ENCODE measurements around the gene SRMS.
"Not testable (repeated sequence)": the region's sequence is repeated elsewhere in the genome, so short reads cannot be mapped to it uniquely, and the experiment has no call there.

SRMS gene

DNA sequence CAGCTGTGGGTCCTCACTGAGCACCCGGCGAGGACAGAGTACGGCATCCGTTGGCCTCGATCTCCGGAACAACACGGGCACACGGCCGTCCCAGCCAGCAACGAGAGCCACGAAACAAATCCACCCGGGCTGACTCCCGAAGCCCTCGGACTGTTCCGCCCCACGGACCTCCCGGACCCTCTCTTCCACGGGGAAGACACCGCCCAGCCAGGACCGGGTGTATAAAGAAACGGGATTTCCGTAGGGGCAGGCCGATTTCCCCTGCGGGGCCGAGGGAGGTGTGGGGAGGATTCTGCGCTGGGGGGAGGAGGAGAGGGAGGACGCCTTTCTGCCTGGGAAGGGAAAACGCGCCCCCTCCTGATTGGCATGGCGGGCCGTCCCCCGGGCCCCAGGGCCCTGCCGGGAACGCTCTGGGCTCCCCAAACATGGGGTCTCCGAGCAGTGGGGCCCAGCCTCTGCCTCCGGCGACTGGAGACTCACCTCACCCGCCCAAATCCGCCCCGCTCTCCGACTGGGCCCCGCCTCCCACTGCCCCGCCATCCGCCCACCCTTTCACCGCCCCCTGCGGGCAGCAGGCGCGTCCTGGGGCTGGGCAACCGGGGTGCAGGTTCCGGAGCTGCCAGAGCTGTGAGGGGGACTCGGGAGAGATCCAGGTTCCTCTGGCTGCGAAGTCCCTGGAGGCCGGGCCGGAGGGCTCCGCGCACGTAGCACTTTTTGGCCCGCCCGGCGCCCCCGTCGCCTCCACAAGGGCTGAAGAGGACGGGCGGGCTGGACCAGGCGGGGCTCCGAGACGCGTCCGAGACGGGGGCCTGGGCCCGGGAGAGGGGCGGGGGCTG, 27.7 kb downstream of the SRMS start:
- DNase-seq = peak; percentile 87

DNA sequence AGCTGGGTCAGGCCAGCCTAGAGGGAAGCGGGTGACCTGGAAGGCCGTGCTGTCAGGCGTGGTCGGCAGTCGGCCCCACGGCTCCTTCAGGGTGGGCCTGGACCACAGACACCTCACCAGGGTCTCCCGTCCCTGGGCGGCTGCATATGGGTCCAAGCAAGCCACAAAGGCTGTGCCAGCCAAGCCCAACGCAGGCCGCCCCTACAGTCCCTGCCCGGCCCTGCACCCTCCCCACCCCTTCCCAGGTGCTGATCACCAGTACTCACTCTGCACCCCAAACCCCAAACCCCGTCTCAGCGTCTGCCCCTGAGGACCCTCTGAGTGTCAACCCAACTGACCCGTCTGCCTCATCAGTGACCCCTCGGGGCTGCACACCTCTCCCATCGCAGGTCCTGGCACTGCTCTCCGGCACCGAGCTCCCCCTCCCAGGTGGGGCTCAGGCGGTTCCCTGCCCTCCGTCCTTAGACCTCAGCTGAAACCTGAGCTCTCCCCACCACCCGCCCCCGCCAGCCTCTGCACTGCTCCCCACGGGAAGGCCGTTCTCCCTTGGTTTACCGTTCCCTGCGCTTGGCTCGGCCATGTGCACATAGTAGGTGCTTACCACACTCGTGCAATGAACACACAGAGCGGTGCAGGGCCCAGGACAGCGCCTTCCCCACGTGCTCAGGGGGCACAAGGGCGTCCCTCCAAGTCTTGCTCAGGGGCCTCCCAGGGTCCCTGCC, 28.4 kb downstream of the SRMS start:
- no peak for DNase-seq

DNA sequence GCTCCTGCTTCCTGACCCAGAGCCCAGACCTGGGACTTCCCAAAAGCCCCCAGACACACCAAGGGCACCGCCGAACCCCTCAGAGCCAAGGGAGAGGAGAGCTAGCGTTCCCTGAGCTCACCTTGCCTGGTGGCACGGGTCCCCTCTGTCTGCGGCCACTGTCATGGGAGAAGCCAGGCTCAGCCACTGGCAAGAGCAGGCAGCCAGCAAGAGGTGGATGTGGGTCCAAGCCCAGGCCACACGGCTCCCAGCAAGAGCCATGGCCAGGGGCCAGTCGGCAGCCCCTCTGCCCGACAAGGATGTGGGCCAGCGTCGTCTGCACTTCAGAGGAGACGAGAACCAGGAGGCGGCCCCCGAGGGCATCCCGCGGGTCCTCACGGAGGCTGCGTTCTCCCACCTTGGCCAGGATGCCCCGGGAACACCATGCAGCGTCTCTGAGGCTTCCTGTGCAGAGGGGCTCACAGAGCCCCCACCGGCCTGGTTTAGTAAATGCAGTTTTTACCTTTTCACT, 29.1 kb downstream of the SRMS start:
- peak; percentile 41 for DNase-seq

DNA sequence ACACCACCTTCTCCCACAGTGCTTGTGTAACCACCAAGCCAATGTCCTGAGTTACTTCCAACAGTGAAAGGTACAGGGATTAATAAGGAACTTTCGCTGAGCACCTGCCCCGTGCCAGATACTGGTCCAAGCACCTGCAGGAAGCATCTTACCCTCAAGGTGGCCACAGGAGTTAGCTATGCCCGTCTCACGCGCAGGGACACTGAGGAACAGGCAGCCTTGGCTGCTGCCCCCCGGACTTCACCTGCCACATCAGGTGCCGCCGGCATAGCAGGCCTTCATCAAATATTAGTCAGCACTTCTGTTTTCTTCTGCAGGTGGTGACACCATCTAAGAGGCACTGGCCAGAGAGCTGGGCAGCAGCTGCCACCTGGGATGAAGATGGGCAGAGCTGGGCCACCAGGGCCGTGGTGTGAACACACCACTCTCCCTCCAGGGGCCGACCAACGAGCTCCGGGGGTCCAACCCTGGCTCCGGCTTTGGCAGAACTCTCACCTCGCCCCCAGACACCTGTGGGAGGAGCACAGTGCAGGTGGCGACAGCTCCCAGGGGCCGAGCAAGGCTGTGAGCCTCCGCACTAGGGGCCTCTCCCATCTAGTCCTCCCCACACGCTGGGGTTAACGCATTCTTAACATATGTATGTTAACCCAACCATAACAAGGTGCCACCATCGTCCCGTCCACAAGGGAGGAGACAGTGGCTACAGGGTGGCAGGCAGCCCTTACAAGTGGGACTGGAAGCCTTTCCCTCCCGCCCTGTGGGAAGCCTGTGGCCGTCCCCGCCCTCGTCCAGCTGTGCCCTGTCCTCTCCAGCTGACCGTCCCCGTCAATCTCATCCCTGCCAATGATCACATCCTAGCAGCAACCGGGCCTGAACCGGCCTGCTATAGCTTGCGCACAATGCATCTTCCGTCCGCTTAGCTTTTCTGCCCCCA, 29.9 kb downstream of the SRMS start:
- peak; percentile 9 for DNase-seq

DNA sequence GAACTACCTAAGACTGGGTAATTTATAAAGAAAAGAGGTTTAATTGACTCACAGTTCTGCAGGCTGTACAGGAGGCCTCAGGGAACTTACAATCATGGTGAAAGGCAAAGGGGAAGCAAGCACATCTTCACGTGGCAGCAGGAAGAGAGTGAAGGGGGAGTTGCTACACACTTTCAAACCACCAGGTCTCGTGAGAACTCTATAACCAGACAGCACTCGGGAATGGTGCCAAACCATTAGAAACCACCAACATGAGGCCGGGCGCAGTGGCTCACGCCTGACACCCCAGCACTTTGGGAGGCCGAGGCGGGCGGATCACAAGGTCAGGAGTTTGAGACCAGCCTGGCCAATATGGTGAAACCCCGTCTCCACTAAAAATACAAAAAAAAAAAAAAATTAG, 33.0 kb downstream of the SRMS start:
- not testable (repeated sequence) for DNase-seq

DNA sequence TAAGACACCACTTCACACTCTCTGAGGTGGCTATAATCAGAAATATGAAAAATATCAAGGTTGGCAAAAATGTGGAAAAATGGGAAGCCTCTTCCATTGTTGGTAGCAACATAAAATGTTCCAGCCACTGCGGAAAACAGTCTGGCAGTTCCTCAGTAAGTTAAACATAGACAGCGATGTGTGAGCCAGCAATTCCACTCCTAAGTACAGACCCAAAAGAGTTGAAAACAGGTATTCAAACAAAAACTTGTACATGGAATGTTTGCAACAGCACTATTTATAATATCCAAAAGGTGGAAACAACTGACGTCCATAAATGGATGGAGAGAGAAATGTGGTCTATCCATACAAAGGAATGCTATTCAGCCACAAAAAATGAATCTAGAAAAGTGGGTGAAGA, 34.3 kb downstream of the SRMS start:
- no peak for DNase-seq

DNA sequence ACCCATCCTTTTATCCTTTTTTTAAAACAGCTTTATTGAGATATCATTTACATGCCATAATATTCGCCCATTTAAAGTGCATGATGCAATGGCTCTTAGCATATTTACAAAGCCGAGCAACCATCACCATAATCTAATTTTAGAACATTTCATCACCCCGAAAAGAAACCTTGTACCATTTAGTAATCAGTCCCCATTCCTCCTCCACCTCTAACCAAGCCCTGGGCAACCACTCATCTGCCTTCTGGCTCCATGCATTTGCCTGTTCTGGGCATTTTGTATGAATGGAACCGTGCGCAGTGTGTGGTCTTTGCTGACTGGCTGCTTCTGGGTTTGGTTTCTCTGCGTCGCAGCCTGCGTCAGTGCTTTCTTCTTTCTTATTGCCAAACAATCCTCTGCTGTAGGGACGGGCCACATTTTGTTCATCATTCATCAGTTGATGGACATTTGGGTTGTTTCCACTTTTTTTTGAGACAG, 38.4 kb downstream of the SRMS start:
- no peak for DNase-seq

DNA sequence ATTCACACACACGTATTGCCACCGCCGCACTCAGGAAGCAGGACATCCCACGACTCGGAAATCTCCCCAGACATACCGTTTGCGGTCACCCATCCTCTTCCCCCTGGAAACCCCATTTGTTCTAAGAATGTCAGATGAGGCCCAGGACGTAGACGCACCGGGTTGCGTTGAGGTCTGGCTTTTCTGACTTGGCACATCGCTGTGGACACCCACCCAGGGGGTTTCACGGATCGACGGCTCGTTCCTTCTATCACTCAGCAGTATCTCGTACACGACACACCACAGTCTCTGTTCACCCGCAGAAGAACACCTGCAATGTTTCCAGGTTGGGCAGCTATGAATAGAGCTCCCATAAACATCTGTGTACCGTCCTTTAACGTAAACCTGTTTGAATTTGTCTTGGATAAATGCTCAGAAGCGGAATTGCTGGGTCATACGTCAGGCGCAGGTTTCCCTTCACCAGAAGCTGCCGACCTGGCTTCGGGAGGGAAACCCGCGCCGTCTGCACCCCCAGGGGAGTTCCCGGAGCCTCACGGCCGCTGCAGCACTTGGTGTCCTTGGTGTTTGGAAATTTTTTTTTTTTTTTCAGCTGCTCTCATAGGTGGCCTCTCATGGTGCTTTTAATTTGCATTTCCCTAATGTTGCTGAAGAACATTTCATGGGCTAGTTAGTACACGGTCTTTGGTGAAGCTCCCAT, 39.3 kb downstream of the SRMS start:
- DNase-seq = no peak

DNA sequence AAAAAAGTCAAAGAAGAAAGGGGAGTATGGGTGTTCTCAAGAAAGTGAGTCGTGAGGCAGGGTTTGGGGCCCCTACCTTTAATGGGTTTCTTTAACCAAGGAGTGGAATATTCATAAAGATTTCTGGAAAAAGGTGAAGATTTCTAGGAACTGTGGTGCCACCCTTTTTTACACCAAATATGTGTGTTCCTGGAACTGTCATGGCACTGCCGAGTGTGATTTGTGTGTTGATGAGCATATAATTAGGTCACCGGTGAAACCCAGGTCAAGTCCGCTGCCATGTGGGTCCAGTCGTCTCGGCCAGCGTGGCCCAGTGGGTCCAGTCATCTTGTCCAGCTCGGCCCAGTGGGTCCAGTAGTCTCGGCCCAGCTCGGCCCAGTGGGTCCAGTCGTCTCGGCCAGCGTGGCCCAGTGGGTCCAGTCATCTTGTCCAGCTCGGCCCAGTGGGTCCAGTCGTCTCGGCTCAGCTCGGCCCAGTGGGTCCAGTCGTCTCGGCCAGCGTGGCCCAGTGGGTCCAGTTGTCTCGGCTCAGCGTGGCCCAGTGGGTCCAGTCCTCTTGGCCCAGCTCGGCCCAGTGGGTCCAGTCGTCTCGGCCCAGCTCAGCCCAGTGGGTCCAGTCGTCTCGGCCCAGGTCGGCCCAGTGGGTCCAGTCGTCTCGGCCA, 40.3 kb downstream of the SRMS start:
- no peak for DNase-seq

DNA sequence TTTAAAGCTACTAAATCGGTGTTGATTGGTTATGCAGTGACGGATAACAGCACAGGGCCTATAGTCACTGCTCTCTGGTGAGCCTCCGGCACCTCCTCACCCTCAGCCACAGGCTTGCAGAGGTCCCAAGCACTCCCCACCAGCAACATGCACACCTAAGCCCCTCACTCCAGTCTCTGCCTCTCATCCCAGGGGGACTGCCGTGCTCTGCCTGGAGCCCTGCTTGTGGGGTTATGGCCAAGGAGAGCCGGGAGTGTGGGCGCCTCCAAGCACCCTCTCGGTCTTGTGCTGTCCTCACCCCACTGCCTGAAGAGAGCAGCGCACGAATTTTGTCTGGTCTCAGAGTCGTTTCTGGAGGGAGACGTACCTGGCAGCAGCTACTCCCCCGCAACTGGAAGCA, 41.8 kb downstream of the SRMS start:
- no peak for DNase-seq

DNA sequence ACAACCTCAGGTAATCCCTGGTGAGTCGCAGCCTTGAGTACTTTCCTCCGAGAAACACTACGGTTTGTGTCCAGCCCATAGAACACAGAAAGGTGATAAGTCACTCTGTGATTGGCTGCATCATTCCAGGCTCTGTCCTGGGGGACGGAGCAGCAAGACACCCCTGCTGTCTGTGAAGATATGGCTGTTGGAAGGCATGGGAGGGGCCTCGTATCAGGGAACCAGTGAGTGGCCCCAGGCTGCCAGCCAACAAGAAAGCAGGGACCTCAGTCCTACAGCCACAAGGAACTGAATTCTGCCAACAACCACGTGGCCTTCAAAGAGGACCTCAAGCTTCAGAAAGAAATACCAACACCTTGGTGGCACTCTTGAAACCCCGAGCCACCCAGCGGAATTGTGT, 42.3 kb downstream of the SRMS start:
- no peak for DNase-seq

DNA sequence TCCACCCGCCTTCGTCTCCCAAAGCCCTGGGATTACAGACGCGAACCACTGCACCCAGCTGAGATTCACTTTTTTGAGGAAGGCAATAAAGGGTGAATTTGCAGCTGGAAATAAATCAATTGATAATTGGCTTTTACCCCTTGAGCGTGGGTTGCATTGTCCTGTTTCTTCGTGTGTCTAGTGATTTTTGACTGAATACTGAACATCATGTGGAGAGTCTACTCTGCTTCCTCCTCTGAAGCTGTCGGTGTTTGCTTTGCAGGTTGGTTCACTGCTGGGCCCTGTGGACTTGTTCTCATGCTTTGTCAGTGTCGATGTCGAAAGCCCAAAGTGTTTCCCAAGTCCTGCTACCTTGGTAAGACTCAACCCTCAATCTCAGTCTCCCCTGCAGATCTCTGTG, 42.9 kb downstream of the SRMS start:
- no peak for DNase-seq

DNA sequence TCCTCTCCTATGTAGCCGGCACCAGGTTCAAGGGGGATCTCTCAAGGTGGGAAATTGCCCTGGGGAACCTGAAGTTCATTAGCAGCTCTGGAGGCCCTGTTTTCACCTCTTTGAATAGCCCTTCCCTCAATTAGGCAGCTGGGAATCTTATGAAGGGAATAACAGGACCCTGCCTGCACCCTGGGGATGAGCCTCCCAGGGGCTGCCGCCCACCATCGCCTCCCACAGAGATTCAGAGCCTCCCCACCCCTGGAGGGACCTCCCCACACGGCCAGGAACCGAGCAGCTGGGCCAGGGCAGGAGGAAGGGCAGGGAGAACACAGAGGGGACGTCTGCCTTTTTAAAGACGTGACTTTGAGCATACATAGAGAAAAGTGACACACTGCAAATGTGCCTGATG, 44.0 kb downstream of the SRMS start:
- DNase-seq = no peak

DNA sequence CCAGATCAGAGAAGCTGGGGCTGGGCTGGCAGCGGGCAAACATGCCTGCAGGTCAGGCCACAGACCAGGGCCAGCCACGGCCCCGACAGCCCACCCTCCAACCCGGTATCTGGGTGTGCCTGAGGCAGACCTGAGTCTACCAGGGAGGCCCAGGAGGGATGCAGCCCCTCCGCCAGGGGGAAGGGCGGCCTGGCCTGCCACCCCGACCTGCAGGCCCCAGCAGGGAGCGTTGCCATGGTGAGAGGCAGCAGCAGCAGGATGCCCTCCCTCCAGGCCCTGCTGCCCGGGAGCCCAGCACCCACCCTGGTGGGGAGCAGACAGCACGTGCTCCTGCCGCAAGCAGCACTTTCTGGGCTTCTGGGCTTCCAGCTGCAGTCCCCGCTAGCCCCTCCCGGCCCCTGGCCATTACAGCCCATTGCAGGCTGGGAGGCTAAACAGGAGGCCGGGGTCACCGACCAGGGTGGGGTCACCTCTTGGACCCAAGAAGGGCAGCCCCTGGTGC, 44.8 kb downstream of the SRMS start:
- DNase-seq = peak; percentile 63

DNA sequence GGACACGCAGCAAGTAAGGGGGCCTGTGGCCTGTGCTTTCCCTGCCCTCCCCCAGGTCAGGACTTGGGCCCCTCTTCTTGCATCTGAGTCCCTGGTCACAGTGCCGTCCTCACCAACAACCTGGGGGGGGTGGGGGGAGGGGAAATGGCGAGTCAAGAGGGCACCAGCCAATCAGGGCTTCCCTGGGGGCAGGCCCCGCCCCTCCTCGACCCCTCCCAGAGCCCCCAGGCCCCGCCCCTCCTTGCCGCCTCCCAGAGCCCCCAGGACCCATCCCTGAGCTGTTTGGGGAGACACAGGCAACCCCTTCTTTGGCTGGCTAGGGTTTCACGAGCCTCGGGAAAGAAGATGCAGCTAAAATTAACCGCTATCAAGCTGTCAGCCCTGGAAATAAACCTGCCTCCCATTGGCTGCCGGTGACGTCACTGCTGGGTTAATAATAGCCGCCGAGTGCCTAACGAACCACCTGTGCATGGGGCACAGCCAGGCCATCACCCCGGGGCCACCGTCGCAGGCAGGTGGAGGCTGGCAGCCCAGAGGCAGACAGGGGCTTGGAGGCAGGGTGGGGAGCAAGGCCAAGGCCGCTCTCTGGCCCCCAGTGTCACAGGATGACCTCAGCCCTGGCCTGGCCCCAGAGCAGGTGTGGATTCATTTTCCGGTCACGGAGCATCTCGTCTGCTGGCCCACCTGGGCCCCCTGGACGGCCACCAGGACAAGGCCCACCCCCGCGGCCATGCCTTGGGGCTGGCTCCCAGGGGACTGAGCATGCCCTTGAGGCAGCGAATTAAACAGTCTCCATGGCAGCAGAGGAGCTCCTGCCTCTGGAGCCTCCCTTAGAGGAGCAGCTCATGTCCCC, 45.5 kb downstream of the SRMS start:
- DNase-seq = peak; percentile 71

DNA sequence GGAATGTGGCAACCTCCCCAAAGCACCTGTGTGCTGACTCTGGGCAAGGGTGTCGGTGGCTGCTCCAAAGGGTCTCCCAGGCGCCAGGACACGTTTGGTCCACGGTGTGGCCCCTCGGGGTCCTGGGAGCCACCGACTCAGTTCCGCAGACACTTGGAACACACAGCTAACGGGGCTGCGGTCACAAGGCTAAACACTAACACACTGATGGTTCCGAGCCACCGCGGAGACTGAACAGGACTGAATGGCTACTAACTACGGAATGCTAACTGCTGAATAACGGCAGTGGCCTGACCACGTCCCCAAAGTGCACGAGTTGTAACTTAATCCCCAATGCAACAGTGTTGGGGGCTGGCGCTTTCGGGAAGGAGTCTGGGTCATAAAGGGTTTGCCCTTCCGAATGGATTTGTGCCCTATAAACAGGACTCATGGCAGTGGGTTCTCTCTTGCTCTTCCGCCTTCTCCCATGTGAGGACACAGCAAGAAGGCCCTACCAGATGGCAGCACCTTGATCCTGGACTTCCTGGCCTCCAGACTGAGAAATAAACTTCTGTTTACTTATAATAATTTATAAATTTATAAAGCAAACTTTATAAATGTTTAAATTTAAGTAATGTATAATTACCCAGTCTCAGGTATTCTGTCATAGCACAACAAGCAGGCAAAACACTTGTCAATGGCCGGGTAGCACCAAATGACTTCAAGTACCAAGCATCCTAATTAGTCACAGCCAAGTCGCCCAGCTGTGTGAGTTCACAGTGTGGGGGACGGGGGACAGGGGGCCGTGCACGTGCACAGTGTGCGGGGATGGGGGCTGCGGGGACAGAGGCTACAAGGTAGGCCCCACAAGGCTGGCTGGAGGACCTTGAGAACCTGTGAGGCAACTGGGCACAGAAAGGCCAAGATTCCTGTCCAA, 46.4 kb downstream of the SRMS start:
- peak; percentile 9 for DNase-seq

DNA sequence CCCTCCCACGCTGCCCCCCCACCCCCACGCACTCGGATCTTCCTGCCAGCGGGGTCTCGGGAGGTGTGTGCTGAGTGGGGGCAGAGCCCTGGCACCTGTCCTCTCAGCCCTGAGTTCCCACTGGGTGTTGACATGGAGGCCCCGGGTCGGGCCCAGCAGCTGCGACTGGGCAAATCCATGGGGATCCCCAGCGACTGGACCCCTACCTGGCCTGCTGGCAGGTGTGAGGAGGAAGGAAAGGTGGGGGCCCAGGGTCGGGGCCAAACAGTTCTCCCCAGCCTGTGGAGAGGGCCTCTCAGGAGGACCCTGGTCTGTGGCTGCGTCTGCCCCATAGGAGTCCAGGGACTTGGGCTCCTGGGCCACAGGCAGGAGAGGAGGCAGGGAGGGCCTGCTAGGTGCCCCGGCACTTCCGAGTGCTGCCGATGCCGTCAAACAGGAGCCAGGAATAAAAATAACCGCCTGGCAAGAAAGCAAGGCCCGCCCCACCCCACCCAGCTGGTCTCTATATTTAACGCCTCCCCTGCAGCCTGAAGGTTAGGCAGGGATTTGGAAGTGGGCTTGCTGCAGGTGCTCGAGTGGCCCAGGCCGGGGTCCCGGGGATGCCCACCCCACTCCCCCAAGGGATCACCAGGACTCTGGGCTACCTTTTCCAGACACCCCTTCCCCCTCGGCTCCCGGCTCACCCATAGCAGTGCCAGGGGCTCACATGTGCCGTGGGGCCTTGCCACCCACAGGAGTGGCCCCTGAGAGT, 47.2 kb downstream of the SRMS start:
- DNase-seq = no peak

DNA sequence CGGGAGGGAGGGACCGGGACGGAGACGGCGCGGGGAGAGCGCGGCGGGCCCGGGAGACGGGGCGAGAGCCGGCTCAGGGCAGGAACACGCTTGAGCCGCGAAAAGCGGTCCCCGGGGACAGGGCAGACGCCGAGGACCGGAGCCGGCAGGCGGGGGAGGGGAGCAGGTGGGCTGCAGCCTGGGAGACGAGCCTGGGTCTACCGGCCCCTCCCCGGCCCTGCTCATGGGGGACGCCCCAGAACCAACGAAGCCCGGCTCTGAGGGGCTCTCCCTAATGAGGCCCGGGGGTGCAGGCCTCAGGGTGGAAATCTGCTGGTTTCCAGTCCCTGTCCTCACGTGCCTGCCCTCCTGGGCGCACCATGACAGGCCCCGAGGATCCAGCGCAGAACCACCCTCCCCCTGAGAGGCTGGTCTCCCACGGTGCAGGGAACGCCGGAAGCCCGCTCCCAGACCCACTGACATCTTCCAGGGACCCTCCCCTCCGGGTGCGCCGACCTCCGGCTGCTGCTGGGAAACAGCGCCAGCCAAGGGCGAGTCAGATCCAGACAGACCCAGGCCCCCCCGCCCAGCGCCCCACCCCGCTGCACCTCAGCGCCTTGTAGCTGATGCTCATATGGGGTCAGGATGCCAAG, 48.1 kb downstream of the SRMS start:
- DNase-seq = peak; percentile 77
